AG04449 (cell line): ENCODE results near the gene DCDC1.

Source experiments
- CTCF ChIA-PET: fragments of 350-600 bp; formaldehyde crosslinking; extraction: SDS; loops from one replicate; lab custom pipeline; 2021; ENCODE audit warnings: antibody characterized with exemption; lab: Yijun Ruan, JAX
- POLR2A ChIA-PET: fragments of 400-600, 350-600 bp; formaldehyde crosslinking; extraction: SDS; loops from one replicate; lab custom pipeline; 2020; ENCODE audit warnings: antibody characterized with exemption, inconsistent platforms; lab: Yijun Ruan, JAX
- DNase-seq: peaks from one replicate; pipeline ENCODE4 v3.0.0-alpha.2; 2010; ENCODE audit warnings: low read depth, low spot score
- H3K4me3 ChIP-seq: 2 replicates; pipeline ENCODE4 v1.5.1; 2011; ENCODE audit warnings: low read depth, mild to moderate bottlenecking, control low read depth, low read length
- CTCF ChIP-seq: IDR thresholded peaks from one replicate; pipeline ENCODE4 v1.5.1; 2011; ENCODE audit warnings: mild to moderate bottlenecking, moderate library complexity, low read length, control low read depth, inconsistent platforms; ENCODE audit not compliant: insufficient read depth; ENCODE audit errors: missing control alignments

Gene DCDC1

DNA sequence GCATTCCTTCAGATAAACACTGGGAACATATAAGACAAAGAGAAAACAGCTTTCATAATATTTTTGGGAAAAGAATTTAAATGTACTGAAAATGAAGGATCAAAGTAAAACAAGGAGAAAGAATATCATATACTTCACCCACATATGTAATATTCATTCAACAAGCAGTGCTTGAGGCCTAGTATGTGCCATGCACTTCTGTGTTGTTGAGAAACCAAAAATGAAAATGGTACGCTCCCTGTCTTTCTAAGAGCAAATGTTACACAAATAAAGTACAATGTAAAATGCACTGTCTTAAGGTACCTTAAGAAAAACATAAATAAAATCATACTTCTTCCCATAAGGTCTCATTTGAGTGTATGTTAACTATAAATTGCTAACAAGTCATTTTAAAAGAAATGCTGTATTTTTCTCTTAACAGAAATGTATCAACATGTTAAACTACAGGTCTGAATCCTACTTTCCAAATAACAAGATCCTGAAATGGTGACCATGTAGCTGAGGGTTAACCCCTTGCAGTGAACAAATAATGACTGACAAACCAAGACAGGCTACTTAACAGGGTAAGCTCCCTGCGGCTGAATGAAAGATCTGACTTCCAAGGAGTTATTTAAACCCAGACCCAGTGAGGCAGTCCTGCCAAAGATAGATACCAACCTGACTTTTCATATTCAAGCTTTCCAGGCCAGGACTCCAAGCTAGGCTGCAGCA, 377.6 kb downstream of the DCDC1 start:
- ChIA-PET POLR2A (no interaction called here), CTCF (no interaction called here)
- no peak for TF ChIP-seq CTCF
- DNase-seq = no peak
- H3K4me3 ChIP-seq = no peak overlapping the region

DNA sequence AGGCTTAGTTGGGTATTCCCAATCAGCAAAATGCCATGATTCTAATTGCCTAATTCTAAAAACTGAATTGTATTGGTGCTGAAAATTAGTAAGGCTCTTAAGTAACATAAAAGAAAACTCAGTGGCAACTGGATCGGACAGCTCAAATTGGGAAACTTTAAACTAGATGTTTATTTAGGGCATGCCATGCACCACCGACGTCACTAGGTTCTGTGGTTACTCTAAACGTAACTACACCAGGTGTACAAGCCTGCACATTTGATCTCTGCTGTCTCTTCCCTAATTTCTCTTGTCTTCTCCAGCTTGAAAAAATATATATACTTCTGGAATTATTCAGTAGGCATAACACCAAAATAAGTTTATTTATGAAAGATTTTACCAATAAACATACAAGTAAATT, 378.2 kb downstream of the DCDC1 start:
- ChIA-PET CTCF (no interaction called here), POLR2A (no interaction called here)
- no peak for TF ChIP-seq CTCF
- DNase-seq = no peak
- H3K4me3 ChIP-seq = no peak overlapping the region

DNA sequence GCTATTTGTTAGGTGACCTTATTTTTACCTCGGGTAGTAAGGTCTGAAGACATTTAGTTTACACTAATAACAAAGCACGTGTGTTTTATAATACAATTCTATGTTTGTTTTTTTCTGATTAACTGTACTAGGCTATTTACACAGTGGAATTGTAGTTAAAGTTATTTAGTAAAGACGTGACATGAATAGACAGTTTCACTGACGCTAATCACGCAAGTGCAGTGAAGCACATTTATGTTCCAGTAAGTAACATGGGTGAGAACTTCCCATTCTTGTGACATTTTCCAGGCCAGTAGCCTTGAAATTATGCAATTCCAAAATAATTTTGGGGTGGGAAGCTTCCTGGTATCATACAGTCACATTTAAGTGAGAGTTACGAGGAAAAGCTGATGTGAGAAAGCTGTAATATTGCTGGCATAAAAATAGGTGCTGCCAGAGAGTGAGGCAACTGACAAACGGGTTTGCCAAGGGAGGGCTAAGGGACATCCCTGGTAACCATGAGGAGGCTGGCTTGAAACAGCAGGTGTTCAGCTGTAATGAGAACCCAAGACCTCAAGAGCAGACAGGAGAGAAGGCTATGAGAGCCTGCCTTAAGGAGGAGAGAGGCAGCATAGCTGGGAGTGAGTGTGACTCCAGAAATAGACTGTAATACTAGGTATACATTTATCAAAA, 378.8 kb downstream of the DCDC1 start:
- no peak overlapping the region for H3K4me3 ChIP-seq
- no peak for TF ChIP-seq CTCF
- CTCF ChIA-PET = no interaction called here
- POLR2A ChIA-PET = no interaction called here
- no peak for DNase-seq

- ChIA-PET CTCF (no interaction called here), POLR2A (no interaction called here)
- no peak for TF ChIP-seq CTCF
- no peak overlapping the region for H3K4me3 ChIP-seq
- no peak for DNase-seq
Observed at GRCh38 chr11:30987819-30988218, 381.7 kb downstream of the DCDC1 start.

- TF ChIP-seq CTCF = no peak
- CTCF ChIA-PET = no interaction called here
Observed at GRCh38 chr11:30985536-30985935, 384.0 kb downstream of the DCDC1 start.

DNA sequence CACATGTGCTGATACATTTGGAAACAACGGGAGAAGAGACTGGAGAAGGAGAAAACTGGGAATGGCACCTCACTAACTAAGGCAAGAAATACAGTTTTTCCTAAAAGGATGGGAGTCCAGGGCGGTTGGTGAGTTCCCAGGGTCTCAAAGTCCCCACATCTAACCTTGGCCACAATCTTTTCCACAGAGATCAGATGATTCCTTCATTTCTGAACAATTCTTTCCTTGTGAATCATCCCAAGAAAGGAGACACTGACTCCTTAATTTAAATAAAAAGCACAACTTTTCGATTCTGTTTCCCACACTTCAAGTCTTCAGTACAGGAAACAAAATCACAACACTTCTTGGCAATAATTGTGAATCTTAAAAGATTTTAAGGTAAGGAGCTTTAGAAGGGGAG, 384.7 kb downstream of the DCDC1 start:
- no peak overlapping the region for H3K4me3 ChIP-seq
- no peak for TF ChIP-seq CTCF
- ChIA-PET CTCF (no interaction called here), POLR2A (no interaction called here)
- no peak for DNase-seq

More at GRCh38 chr11:30985536-30985935, 384.0 kb downstream of the DCDC1 start:
- no peak for DNase-seq
- POLR2A ChIA-PET = no interaction called here
- no peak overlapping the region for H3K4me3 ChIP-seq
